B cell (primary cell): Measurements from ENCODE around the gene PIN1. TPM values are rescaled to one million over a fixed set of nuclear protein-coding genes. Genes with fewer than 3 reads are reported as not detected.

Experiments
- ATAC-seq: fragments of 200-7000 bp; cut with Tn5 transposase; one replicate; pipeline ENCODE4 v1.10.0; 2021; ENCODE audit warnings: low read depth, mild to moderate bottlenecking, moderate number of reproducible peaks, moderate library complexity
- CTCF ChIA-PET: fragments of 350-600 bp; sonication (Branson Sonifier 250); formaldehyde crosslinking; loops from one replicate; lab custom pipeline; 2021; ENCODE audit warnings: antibody characterized with exemption, inconsistent platforms; lab: Charles Lee
- POLR2A ChIA-PET: fragments of 350-600 bp; sonication (Branson Sonifier 250); formaldehyde crosslinking; loops from one replicate; lab custom pipeline; 2021; ENCODE audit warnings: antibody characterized with exemption; lab: Charles Lee
- DNase-seq: peaks from one replicate; pipeline ENCODE4 v3.0.0; 2013
- H2AFZ ChIP-seq: 2 replicates; pipeline ENCODE4 v1.6.1; 2012; ENCODE audit warnings: mild to moderate bottlenecking, low read depth, low read length; ENCODE audit not compliant: insufficient read depth, poor library complexity, severe bottlenecking
- H3K27ac ChIP-seq, 2 donors: 1 replicate in 1 of 2; 2 replicates in 1 of 2; pipeline ENCODE4 v1.5.1; 2012 to 2013; ENCODE audit warnings: low read length in 2 of 2, mild to moderate bottlenecking in 2 of 2, moderate library complexity in 1 of 2
- H3K27me3 ChIP-seq, 4 experiments: fragments of 200-600 bp in 1 of 4; sonication (generic) in 1 of 4; replicated peaks in 1 of 4; 1 replicate in 2 of 4; 2 replicates in 2 of 4; pipeline versions ENCODE4 v1.6.1 to v1.7.0; 2013 to 2016; ENCODE audit warnings: low read length in 3 of 4, mild to moderate bottlenecking in 2 of 4, mixed read lengths in 1 of 4, moderate library complexity in 1 of 4; ENCODE audit not compliant: insufficient read depth in 4 of 4, control insufficient read depth in 3 of 4; ENCODE audit errors: control extremely low read depth in 1 of 4
- H3K36me3 ChIP-seq, 2 experiments: replicated peaks in 1 of 2; 1 replicate in 1 of 2; 2 replicates in 1 of 2; pipeline versions ENCODE4 v1.6.1 to v1.7.1; 2013; ENCODE audit warnings: low read length in 1 of 2; ENCODE audit not compliant: insufficient read depth in 2 of 2, control insufficient read depth in 1 of 2; ENCODE audit errors: control extremely low read depth in 1 of 2, extremely low read depth in 1 of 2
- H3K4me1 ChIP-seq, 2 donors: fragments of 200-600 bp in 1 of 2; sonication (generic) in 1 of 2; 1 replicate in 1 of 2; 2 replicates in 1 of 2; pipeline versions ENCODE4 v1.5.1 to v1.6.1; 2013 to 2017; ENCODE audit warnings: low read length in 2 of 2; ENCODE audit not compliant: control insufficient read depth in 2 of 2, insufficient read depth in 2 of 2
- H3K4me2 ChIP-seq: replicated peaks from 2 replicates; pipeline ENCODE3; 2012; ENCODE audit warnings: mild to moderate bottlenecking, low read depth, low read length; ENCODE audit not compliant: poor library complexity, severe bottlenecking
- H3K4me3 ChIP-seq, 5 experiments: fragments of 200-600 bp in 1 of 5; sonication (generic) in 1 of 5; 1 replicate in 3 of 5; 2 replicates in 2 of 5; pipeline versions ENCODE4 v1.5.1 to v1.7.0; 2011 to 2016; ENCODE audit warnings: low read length in 4 of 5, mild to moderate bottlenecking in 4 of 5, low read depth in 2 of 5, control low read depth in 1 of 5, moderate library complexity in 1 of 5; ENCODE audit not compliant: insufficient read depth in 1 of 5; ENCODE audit errors: control extremely low read depth in 1 of 5, extremely low read depth in 1 of 5
- H3K79me2 ChIP-seq: fragments of 200-600 bp; sonication (generic); one replicate; pipeline ENCODE4 v1.6.0; 2016; ENCODE audit warnings: low read length; ENCODE audit not compliant: control insufficient read depth, insufficient read depth
- H3K9ac ChIP-seq: fragments of 200-600 bp; sonication (generic); 2 replicates; pipeline ENCODE4 v1.6.1; 2017; ENCODE audit warnings: mild to moderate bottlenecking, low read length, moderate library complexity
- H3K9me3 ChIP-seq, 3 donors: one replicate each; pipeline versions ENCODE4 v1.6.1 to v1.7.1; 2013; ENCODE audit warnings: low read length in 2 of 3; ENCODE audit not compliant: control insufficient read depth in 2 of 3, insufficient read depth in 1 of 3; ENCODE audit errors: control extremely low read depth in 1 of 3
- H4K20me1 ChIP-seq: 2 replicates; pipeline ENCODE4 v1.6.0; 2012; ENCODE audit warnings: mild to moderate bottlenecking, low read length; ENCODE audit not compliant: insufficient read depth, control insufficient read depth, poor library complexity, severe bottlenecking
- H3K27ac Mint-ChIP-seq: one replicate; pipeline ENCODE4 v1.8.0; 2021; ENCODE audit warnings: mixed read lengths
- H3K27me3 Mint-ChIP-seq: one replicate; pipeline ENCODE4 v1.8.0; 2021; ENCODE audit warnings: mixed read lengths
- H3K4me1 Mint-ChIP-seq: one replicate; pipeline ENCODE4 v1.8.0; 2021; ENCODE audit warnings: mixed read lengths
- H3K4me3 Mint-ChIP-seq: one replicate; pipeline ENCODE4 v1.8.0; 2021; ENCODE audit warnings: mixed read lengths
- H3K9me3 Mint-ChIP-seq: one replicate; pipeline ENCODE4 v1.8.0; 2022; ENCODE audit warnings: mixed read lengths; ENCODE audit not compliant: insufficient read depth
- CTCF ChIP-seq: fragments of 200-600 bp; IDR thresholded peaks from one replicate; pipeline ENCODE4 v1.8.0; 2022; ENCODE audit warnings: antibody characterized with exemption, mild to moderate bottlenecking
- EZH2 ChIP-seq: IDR thresholded peaks from 2 replicates; pipeline ENCODE4 v1.6.1; 2012; ENCODE audit warnings: borderline replicate concordance, low read depth, mild to moderate bottlenecking, moderate library complexity, low read length; ENCODE audit not compliant: insufficient read depth, poor library complexity, severe bottlenecking
- WGBS: methylation state at CpG from one replicate; pipeline ENCODE4 v1.1.5; 2013; ENCODE audit warnings: missing lambda C conversion rate; ENCODE audit not compliant: insufficient coverage; 5-methylcytosine and 5-hydroxymethylcytosine counted together
- intact Hi-C: fragments of 100-400 bp; cut with micrococcal nuclease; formaldehyde crosslinking; loops from one replicate; pipeline ENCODE4 v1.10.0; 2022
- polyA plus RNA-seq: library from polyadenylated mRNA; depleted of rRNA; stranded (reverse); fragments of >200 nt; gene quantifications from 2 replicates; pipeline ENCODE4 v1.2.3, GENCODE V29; 2012
- total RNA-seq, 2 donors: library from RNA; stranded (reverse); fragments of 120-200 nt in 1 of 2; gene quantifications; 1 replicate in 1 of 2; 2 replicates in 1 of 2; pipeline versions ENCODE4 v1.2.3 to v1.2.4, GENCODE V29; 2013 to 2022

PIN1 gene
- total and polyA plus RNA-seq, 2 donors (not counting 1 experiment from before 2014, with no cell fraction given), result 58.9 to 99.0 TPM

DNA sequence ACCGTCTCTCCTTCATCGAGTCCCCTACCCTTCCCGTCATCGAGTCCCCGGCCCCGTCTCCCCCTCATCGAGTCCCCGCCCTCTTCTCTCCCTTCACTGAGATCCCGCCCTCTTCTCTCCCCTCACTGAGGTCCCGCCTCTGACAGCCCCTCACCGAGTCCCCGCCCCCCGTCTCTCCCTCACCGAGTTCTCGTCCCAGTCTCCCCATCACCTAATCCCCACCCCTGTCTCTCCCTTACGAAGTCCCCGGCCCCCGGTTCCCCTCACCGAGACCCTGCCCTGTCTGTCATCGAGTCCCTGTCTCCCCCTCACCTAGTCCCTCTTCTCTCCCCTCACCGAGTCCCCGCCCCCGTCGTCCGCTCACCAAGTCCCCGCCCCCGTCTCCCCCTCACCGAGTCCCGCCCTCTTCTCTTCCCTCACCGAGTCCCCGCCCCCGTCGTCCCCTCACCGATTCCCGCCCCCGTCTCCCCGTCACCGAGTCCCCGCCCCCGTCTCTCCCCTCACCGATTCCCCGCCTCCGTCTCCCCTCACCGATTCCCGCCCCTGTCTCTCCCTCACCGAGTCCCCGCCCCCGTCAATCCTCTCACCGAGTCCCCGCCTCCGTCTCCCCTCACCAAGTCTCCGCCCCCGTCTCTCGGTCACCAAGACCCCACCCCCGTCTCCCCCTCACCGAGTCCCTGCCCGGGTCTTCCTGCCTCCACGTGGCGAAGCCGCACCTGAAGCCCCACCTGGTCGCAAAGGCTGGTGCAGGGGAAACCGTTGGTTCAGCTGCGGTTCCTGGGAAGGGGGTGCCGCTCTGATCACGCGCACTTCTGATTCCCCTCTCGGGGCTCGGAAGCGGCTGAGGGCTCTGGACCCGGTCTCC, 42.7 kb upstream of the PIN1 start:
- DNase-seq, result peak; percentile 96
- peak overlapping the region; percentile 84 to 94 for H3K27ac ChIP-seq
- H3K79me2 ChIP-seq, result no peaks in the 10 kb centered on the region
- ChIA-PET CTCF (interaction anchor here (1.2 to 1.5 kb wide), 2 partner anchors 24 to 35 kb away, joined by 4 to 8 read pairs; partner anchors contain the start of genes UBL5 and ZNF846), POLR2A (interaction anchor here (0.6 to 1.5 kb wide), 3 partner anchors 19 to 26 kb away, joined by 3 to 4 read pairs (median 4); partner anchors contain the start of genes FBXL12 and ZNF846)
- H3K4me1 ChIP-seq, result peaks cover 3 to 23% of the 10 kb centered on the region in 2 donors
- H3K27ac Mint-ChIP-seq, result peak overlapping the region; percentile 86
- H3K27me3 ChIP-seq, result no peaks in the 10 kb centered on the region
- H3K4me3 ChIP-seq, result peak overlapping the region; percentile 47 to 93 (median 72)
- peaks cover 2% of the 10 kb centered on the region for H3K9me3 Mint-ChIP-seq
- peak overlapping the region; percentile 89 for H3K9ac ChIP-seq
- intact Hi-C loops, result loop anchor here (1.0 to 10.0 kb wide), 9 partner anchors 24 to 483 kb away; partner anchors contain the start of genes FBXL12, PIN1, ZNF121 and ZNF559
- peaks cover 0 to 10% (median 0%) of the 10 kb centered on the region in 3 donors for H3K9me3 ChIP-seq
- H3K36me3 ChIP-seq, result no peaks in the 10 kb centered on the region
- no peaks in the 10 kb centered on the region for H4K20me1 ChIP-seq
- peak overlapping the region; percentile 90 for H2AFZ ChIP-seq
- TF ChIP-seq CTCF, result no peak
- no peak for TF ChIP-seq EZH2
- WGBS, result under 1% methylated on average over 47 of the region's 70 CpGs
- peaks cover 17% of the 10 kb centered on the region for H3K4me1 Mint-ChIP-seq
- H3K4me2 ChIP-seq, result peak overlapping the region; percentile 92
- H3K27me3 Mint-ChIP-seq, result no peaks in the 10 kb centered on the region
- peak overlapping the region; percentile 90 for H3K4me3 Mint-ChIP-seq
- ATAC-seq, result peak; percentile 64
